Fibroblast of villous mesenchyme (primary cell): ENCODE data around the gene LSS. TPM values are rescaled to one million over a fixed set of nuclear protein-coding genes. Genes with fewer than 3 reads are reported as not detected.
A peak's percentile ranks its signal among the peaks of the same experiment; 100 is the strongest.

Source experiments
- DNase-seq: peaks from one replicate; pipeline ENCODE4 v3.0.0-alpha.2; 2010; ENCODE audit warnings: low read depth
- H3K4me3 ChIP-seq: 2 replicates; pipeline ENCODE4 v1.5.1; 2011; ENCODE audit warnings: low read depth, mild to moderate bottlenecking, low read length
- total RNA-seq: library from RNA; depleted of rRNA; stranded (reverse); fragments of >200 nt; gene quantifications from 2 replicates; pipeline ENCODE4 v1.2.3, GENCODE V29; 2012
- TF ChIP-seq, protein P1 (sequence below): IDR thresholded peaks from 2 replicates; pipeline ENCODE4 v1.5.1; 2012; ENCODE audit warnings: low read depth, mild to moderate bottlenecking, low read length; ENCODE audit not compliant: insufficient read depth

The LSS gene
- total RNA-seq, 1 donor: 139 TPM

DNA sequence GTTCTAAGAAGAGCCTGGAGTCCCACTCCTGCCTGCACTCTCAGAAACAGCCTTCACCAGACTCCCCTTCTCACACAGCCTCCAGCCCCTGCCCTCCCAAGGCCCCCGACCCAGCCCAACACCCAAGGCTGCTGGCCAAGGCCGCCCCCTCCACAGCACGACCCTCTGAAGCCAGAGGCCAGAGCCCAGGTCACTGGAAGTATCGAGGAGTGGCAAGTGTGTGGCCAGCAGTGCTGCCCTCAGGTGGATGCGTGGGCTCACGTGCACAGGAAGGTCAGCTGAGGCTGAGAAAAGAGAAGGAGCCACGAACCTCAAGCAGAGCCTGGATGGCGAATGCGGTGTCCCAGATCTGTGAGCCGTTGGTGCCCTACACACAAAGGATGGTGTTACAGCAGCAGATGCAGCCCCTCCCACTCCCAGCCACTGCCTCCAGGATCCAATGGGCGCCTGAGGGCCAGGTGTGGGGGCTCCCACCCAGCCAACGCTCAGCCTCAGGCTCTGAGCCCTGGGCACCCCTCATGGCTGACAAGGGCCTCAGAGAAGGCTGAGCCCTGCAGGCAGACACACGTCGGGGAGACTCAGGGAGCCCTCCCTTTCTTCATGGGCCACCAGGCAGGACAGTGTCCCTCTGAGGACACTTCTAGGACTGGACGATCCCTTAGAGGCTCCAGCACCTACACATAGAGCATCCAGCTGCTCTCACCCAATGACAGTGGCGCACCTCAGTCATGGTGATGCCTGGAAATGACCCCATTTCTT is 18.0 kb downstream of the LSS start:
- TF ChIP-seq, protein P1, sequence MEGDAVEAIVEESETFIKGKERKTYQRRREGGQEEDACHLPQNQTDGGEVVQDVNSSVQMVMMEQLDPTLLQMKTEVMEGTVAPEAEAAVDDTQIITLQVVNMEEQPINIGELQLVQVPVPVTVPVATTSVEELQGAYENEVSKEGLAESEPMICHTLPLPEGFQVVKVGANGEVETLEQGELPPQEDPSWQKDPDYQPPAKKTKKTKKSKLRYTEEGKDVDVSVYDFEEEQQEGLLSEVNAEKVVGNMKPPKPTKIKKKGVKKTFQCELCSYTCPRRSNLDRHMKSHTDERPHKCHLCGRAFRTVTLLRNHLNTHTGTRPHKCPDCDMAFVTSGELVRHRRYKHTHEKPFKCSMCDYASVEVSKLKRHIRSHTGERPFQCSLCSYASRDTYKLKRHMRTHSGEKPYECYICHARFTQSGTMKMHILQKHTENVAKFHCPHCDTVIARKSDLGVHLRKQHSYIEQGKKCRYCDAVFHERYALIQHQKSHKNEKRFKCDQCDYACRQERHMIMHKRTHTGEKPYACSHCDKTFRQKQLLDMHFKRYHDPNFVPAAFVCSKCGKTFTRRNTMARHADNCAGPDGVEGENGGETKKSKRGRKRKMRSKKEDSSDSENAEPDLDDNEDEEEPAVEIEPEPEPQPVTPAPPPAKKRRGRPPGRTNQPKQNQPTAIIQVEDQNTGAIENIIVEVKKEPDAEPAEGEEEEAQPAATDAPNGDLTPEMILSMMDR: peak; percentile 10
- no peak for DNase-seq
- no peak overlapping the region for H3K4me3 ChIP-seq

DNA sequence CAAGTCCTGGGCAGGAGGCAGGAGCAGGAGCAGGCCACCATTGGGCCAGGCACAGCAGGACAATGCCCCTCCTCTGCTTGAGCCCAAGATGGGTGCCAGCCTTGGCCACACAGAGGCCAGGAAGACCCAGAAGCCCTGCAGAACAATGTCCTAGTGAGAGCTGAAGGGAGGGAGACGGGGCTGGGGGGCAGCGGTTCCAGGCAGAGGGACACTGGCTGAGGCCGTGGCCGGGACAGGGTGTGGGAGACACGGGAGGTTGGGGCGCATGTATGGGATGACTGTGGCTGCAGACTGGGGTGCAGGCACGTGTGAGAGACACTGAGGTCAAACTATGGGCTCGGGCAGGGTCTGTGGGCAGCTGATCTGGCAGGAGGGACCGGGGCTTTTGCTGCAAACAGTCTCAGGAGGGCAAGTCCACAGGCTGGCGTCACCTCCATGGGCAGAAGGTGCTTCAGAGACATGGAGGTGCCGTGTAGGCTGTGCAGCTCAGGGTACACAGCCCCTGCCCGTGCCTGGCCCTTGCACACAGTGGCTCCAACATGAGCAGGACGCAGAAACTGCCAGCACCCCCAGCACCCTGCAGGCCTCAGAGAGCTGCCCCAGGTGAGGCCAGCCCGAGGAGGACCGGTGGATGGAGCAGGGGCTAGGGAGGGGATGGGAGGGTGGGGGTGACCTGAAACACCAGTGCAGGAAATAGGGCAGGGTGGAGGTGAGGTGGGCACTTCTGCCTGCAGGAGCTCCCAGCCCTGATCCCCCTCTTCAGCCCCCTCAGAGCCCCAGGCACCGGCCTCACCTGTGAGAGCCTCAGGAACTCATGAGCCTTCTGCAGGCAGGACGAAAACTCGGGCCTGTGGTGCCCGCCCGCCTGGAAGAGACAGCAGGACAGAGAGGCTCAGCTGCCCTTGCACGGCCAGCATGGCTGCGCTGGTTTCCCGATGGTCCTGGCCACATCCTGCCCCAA is 19.5 kb downstream of the LSS start:
- TF ChIP-seq, protein P1: no peak
- no peak for DNase-seq
- H3K4me3 ChIP-seq: no peak overlapping the region

DNA sequence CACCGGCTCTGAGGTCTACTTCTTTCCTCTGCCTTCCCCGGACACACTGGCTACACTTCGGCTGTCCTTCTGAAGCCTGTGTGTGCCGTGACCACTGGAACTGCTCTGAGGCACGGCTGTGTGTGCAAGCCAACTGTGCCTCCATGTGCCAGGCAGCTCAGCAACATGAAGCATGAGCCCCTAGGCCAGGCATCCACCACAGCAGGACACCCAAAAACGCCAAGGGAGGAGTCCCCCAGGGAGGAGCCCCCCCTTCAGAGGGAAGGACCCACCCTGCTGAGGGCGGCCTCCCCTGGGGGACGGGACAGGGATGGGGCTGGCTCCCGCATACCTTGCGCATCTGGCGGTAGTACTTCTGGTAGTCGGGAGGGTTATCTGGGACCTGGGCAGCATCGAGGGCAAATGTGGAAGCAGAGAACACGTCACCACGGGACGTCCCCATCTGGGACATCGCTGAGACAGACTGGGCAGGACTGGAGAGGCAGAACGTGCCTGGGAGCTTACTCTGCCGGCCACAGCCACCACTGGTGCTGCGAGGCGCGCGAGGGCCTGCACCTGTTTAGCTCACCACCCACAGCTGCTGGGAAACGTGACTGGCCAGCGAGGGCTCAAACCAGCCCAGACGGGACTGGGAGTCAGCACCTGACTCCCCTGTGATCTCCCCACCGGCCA is 20.5 kb downstream of the LSS start:
- TF ChIP-seq, protein P1: no peak
- H3K4me3 ChIP-seq: no peak overlapping the region
- DNase-seq: no peak

DNA sequence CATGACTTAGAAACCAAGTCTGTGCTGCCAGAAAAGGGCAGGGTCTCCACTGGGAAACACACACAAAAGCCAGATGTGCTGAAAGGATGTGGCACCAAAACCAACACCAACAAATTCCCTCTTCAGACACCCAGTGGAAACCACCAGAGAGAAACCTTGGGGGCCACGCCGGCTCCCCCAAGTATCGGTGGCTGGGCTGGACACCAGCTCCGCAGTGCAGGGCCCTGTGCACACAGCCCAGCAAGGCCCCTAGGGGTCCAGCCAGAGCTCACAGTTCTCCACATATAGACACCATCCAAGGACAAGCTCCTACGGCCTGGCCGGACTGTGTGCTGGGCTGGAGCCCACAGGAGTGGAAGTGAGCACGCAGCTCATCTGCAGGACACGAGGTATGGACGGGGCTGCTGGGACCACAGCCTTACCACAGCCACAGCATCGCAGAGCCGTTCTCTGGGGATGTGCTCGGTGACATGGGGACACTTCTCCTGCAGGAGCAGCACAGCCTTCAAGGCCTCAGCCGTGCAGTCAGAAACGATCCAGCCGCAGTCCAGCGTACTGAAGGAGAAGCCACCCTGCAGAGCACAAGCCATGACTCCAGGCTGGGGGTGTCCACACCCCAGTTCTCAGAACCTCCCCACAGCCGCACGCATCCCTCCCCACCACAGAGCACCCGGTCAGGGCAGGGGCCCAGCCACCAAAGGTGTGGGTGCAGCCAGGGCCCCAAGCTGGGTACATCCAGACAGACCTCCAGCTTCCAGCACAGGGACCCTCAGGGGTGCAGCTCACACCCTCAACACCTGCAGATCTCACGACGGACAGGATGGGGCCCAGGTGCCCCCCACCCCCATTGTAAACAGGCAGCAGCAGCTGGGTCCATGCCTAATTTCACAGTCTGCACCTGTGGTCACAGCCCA is 21.3 kb downstream of the LSS start:
- DNase-seq: no peak

DNA sequence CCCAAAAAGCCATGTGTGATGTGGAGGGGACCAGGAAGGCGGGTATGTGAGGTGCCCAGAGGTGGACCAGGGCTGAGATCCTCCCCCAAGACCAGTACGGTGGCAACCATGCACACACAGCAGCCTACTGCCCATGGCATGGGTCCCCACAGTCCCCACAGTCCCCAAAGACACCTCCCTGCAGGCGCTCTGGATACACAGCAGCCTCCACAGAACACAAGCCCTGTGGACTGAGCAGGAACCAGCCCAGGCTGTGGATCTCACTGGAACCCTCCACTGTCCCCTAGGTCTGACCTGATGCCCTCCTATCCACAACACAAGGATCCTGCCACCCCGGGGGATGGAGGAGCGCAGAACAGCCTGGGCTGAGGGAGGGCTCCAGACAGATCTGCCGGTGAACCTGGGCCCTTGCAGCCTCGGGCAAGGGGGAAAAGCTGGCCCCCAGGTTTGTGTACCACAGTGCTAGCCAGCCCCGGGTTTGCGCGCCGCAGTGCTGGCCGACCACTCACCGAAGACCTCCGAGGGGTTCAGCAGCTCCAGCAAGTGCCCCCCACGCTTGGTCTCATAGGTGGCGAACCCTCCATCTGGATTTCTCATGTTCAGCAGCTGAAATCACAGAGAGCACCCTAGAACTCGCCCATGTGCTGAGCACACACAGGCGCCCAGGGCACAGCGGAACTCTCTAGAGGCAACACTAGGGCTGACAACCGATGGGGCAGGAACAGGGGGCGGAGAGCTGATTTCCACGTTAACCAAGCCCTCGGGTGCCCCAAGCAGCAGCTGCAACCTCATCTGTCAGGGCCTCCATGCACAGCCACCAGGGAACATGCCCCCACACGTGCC is 22.2 kb downstream of the LSS start:
- no peak overlapping the region for H3K4me3 ChIP-seq
- TF ChIP-seq, protein P1: no peak

More for the DNA sequence above, 21.3 kb downstream of the LSS start:
- no peak overlapping the region for H3K4me3 ChIP-seq
- TF ChIP-seq, protein P1: no peak

More for the DNA sequence above, 22.2 kb downstream of the LSS start:
- DNase-seq: no peak
